ENCODE data around the gene TTC34. TPM values are rescaled to one million over a fixed set of nuclear protein-coding genes. Genes with fewer than 3 reads are reported as not detected.

TTC34 gene
- total RNA-seq, 1 donor from 2014 or later, result 3.1 TPM

GRCh38 chr1:2625311-2625710 is 176.2 kb downstream of the TTC34 start:
- DNase-seq (ENCODE audit: extremely low spot score, unreplicated experiment), result no peak

DNA sequence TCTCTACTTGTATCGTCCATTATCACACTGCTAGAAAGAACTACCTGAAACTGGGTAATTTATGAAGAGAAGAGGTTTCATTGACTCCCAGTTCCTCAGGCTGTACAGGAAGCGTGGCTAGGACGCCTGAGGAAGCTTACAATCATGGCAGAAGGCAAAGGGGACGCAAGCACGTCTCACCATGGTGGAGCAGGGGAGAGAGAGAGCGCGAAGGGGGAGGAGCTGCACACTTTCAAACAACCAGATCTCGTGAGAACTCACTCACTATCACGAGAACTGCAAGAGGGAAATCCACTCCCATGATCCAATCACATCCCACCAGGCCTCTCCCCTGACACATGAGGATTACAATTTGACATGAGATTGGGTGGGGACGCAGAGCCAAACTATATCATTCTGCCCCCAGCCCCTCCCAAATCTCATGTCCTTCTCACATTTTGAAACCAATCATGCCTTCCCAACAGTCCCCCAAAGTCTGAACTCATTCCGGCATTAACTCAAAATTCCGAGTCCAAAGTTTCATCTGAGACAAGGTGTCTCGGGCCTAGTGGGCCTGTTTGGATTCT is 176.7 kb downstream of the TTC34 start:
- TF ChIP-seq, protein P1, sequence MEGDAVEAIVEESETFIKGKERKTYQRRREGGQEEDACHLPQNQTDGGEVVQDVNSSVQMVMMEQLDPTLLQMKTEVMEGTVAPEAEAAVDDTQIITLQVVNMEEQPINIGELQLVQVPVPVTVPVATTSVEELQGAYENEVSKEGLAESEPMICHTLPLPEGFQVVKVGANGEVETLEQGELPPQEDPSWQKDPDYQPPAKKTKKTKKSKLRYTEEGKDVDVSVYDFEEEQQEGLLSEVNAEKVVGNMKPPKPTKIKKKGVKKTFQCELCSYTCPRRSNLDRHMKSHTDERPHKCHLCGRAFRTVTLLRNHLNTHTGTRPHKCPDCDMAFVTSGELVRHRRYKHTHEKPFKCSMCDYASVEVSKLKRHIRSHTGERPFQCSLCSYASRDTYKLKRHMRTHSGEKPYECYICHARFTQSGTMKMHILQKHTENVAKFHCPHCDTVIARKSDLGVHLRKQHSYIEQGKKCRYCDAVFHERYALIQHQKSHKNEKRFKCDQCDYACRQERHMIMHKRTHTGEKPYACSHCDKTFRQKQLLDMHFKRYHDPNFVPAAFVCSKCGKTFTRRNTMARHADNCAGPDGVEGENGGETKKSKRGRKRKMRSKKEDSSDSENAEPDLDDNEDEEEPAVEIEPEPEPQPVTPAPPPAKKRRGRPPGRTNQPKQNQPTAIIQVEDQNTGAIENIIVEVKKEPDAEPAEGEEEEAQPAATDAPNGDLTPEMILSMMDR (conservative IDR thresholded peaks at IDR 0.05), result no peak
- no peak overlapping the region for H3K4me3 Mint-ChIP-seq
- no peaks in the 10 kb centered on the region for H3K36me3 Mint-ChIP-seq
- H3K4me1 Mint-ChIP-seq (ENCODE audit: unreplicated experiment), result no peaks in the 10 kb centered on the region
- no peak overlapping the region for H3K27ac Mint-ChIP-seq
- H3K27me3 Mint-ChIP-seq, result peaks cover 52% of the 10 kb centered on the region
- DNase-seq (ENCODE audit: extremely low spot score, unreplicated experiment), result no peak
- H3K9me3 Mint-ChIP-seq, result no peaks in the 10 kb centered on the region

More at GRCh38 chr1:2625311-2625710, 176.2 kb downstream of the TTC34 start:
- Mint-ChIP-seq H3K27me3 (peaks cover 55% of the 10 kb centered on the region), H3K4me3 (no peak overlapping the region), H3K4me1 (ENCODE audit: unreplicated experiment) (no peaks in the 10 kb centered on the region), H3K36me3 (no peaks in the 10 kb centered on the region), H3K27ac (no peak overlapping the region), H3K9me3 (no peaks in the 10 kb centered on the region)
- TF ChIP-seq, protein P1 (conservative IDR thresholded peaks at IDR 0.05), result no peak

- Mint-ChIP-seq H3K27ac (no peak overlapping the region), H3K27me3 (peaks cover 51% of the 10 kb centered on the region), H3K9me3 (no peaks in the 10 kb centered on the region), H3K4me1 (ENCODE audit: unreplicated experiment) (no peaks in the 10 kb centered on the region), H3K36me3 (no peaks in the 10 kb centered on the region), H3K4me3 (no peak overlapping the region)
- TF ChIP-seq, protein P1 (conservative IDR thresholded peaks at IDR 0.05), result no peak
- DNase-seq (ENCODE audit: extremely low spot score, unreplicated experiment), result no peak
These were observed 177.7 kb downstream of the TTC34 start for GRCh38 chr1:2623571-2624337.

DNA sequence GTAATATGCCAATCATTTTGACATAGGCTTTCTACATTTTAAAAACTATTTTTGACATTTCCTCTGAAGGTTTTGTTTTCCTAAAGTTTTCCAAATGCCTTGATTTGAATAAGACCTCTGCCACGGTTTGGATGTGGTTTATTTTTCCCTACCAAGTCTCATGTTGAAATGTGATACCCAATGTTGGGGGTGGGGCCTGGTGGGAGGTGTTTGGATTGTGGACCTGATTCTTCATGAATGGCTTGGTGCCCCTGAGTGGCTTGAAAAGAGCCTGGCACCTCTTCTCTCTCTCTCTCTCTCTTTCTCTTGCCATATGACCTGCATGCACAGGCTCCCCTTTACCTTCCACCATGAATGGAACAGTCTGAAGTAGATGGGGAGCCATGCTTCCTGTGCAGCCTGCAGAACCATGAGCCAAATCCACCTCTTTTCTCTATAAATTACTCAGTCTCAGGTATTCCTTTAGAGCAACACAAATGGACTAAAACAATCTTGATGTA is 183.5 kb downstream of the TTC34 start:
- Mint-ChIP-seq H3K27ac (no peak overlapping the region), H3K36me3 (no peaks in the 10 kb centered on the region), H3K27me3 (peaks cover 18% of the 10 kb centered on the region), H3K9me3 (peaks cover 16% of the 10 kb centered on the region), H3K4me1 (ENCODE audit: unreplicated experiment) (peaks cover 8% of the 10 kb centered on the region), H3K4me3 (no peak overlapping the region)
- DNase-seq (ENCODE audit: extremely low spot score, unreplicated experiment), result no peak
- TF ChIP-seq, protein P1 (conservative IDR thresholded peaks at IDR 0.05), result no peak

GRCh38 chr1:2614145-2614544 is 187.3 kb downstream of the TTC34 start:
- peaks cover 16% of the 10 kb centered on the region for H3K9me3 Mint-ChIP-seq
- peaks cover 6% of the 10 kb centered on the region for H3K27me3 Mint-ChIP-seq
- TF ChIP-seq, protein P1 (conservative IDR thresholded peaks at IDR 0.05), result no peak
- no peak for DNase-seq (ENCODE audit: extremely low spot score, unreplicated experiment)
- H3K27ac Mint-ChIP-seq, result no peak overlapping the region
- H3K4me3 Mint-ChIP-seq, result no peak overlapping the region
- peaks cover 8% of the 10 kb centered on the region for H3K4me1 Mint-ChIP-seq (ENCODE audit: unreplicated experiment)
- H3K36me3 Mint-ChIP-seq, result no peaks in the 10 kb centered on the region

All from type B pancreatic cell (in vitro differentiated cells).